ENCODE results near the gene MOB2.
A peak's percentile ranks its signal among the peaks of the same experiment; 100 is the strongest.

Gene MOB2

DNA sequence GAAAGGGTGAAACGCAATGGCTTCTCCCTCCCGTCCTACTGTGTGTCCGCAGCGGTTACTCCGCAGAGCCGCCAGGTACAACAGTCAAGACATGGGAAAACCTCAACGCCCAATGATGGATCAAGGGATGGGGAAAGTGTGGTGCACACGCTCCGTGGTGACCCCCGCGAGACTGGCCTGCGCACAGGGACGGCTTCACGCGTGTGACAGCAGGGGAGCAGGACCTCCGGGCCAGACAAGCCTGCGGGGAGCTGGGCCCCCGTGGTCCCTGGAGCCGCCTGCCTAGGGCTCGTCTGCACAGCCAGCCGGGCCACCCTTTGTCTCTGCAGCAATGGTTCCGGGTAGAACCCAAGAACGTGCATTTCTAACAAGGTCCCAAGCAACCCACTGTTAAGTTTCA, 31.7 kb upstream of the MOB2 start:
- no peak overlapping the region for H3K4me3 ChIP-seq (ENCODE audit: low read depth, low read length)
- TF ChIP-seq, protein P1, sequence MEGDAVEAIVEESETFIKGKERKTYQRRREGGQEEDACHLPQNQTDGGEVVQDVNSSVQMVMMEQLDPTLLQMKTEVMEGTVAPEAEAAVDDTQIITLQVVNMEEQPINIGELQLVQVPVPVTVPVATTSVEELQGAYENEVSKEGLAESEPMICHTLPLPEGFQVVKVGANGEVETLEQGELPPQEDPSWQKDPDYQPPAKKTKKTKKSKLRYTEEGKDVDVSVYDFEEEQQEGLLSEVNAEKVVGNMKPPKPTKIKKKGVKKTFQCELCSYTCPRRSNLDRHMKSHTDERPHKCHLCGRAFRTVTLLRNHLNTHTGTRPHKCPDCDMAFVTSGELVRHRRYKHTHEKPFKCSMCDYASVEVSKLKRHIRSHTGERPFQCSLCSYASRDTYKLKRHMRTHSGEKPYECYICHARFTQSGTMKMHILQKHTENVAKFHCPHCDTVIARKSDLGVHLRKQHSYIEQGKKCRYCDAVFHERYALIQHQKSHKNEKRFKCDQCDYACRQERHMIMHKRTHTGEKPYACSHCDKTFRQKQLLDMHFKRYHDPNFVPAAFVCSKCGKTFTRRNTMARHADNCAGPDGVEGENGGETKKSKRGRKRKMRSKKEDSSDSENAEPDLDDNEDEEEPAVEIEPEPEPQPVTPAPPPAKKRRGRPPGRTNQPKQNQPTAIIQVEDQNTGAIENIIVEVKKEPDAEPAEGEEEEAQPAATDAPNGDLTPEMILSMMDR (conservative IDR thresholded peaks at IDR 0.05; ENCODE audit: low read depth, low read length): no peak
- no peak for DNase-seq (ENCODE audit: low read depth)

DNA sequence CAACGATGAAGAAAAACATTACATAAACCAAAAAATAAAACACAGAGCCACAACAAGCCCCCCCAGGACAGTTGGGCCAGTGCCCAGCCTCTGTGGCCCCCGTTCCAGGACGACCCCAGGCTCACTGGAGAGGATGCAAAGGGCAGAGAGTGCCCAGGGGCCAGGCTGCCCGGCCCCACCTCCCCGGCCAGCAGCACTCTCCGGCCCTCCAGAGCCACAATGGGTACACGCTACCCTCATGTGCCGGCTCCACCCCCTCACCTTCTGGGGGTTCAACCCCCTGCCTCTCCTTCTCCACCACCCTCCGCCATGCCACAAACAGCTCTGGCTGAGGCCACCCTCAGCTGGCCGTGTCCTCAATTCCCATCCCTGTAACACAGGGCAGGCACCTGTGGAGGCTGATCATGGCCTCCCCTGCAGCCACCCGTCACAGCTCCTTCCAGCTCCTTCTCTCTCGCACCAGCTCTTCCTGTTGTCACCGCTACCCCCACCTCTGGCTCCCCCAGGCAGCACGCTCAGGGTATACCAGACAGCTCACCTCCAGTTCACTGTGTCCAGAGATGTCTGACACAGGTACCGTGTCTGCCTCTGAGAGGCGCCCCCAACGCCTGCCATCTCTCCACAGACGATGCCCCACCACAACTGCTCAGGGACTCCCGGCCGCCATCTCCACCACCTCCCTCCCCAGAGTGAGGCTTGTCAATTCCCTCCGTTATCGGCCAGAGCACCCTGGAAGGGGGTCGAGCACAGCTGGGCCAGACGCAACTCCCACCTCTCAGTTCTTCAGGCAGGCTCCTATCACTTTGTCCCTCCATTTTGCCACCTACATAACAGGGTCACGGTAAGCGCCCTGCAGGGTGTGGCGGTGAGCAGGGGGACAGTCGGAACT, 30.8 kb upstream of the MOB2 start:
- H3K4me3 ChIP-seq (ENCODE audit: low read depth, low read length): no peak overlapping the region
- DNase-seq (ENCODE audit: low read depth): no peak
- TF ChIP-seq, protein P1 (conservative IDR thresholded peaks at IDR 0.05; ENCODE audit: low read depth, low read length): no peak

DNA sequence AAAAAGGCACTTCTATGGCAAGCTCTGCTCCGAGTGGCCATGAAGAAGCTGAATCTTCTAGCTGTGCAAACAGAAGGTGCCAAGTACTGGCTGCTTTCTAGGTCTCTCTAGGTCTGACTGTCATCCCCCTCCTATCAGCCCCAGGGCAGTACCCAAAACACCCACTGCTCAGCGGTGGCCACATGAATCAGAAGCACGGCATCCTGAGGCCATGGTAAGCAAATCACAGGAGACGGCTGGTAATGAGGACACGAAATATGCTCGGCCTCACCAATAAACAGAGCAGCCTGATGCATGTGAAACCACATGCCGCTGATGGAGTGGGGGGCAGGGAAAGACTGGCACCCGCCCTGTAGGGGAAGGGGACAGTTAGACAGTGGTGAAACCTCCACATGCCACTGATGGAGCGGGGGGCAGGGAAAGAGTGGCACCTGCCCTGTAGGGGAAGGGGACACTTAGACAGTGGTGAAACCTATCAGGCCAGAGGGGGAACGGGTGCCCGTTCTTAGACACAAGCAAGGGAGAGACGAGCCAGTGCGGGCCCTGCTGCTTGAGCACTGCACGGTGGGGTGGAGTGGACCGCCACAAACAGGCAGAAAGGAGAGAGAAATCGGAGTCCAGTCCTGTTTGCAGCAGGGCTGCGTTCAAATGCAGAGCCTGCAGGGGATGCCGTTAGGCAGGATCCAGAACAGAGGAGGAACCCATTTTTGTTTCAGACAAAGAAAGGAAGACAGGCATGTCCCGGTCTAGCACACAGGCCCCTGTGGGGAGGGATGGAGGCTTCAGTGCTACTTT, 29.9 kb upstream of the MOB2 start:
- no peak overlapping the region for H3K4me3 ChIP-seq (ENCODE audit: low read depth, low read length)
- TF ChIP-seq, protein P1 (conservative IDR thresholded peaks at IDR 0.05; ENCODE audit: low read depth, low read length): no peak
- DNase-seq (ENCODE audit: low read depth): peak; percentile 26

DNA sequence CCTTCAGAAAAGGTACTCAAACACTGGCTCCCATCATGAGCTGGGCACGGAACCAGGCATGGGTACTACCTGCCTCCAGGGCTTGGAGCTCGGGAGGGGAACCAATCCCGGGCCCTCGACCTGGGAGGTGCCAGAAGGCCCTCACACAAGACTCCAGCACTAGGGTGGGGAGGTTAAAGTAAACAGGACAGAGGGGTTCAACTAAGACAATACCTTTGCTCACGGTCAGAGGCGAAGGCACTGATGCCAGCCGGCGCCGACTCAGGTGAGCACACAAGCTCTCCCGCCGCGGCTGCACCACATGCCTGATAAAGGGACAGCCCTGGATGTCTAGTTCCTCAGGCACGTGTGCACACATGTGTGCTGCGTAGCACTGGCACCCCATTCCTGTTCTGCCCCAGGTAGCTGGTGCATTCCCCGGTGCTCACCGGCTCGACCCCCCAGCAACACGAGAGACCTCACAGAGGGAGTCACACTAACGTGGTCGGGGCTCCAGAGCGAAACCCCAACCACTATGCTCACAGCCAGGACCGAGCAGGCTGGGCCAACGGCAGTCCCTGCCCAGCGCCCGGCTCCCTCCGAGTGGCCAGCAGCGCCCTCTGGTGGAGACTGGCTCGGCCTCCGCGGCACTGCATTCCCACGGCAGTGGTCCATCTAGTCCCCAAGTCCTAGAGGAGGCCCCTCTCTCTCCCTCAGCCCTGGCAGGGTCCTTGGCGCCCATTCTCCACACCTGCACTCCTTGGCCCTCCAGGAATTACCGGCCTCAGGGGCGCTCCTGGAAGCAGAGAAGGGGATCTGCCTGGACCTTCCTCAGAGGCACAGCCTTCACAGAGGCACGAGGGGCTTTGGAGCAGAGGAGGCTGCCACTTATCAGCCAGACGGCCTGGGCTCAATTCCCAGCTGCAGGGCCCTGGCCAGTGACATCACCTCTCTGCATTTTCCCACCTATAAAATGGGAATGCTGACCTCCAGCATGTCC, 28.8 kb upstream of the MOB2 start:
- TF ChIP-seq, protein P1 (conservative IDR thresholded peaks at IDR 0.05; ENCODE audit: low read depth, low read length): peak; percentile 93
- DNase-seq (ENCODE audit: low read depth): peak; percentile 70
- no peak overlapping the region for H3K4me3 ChIP-seq (ENCODE audit: low read depth, low read length)

DNA sequence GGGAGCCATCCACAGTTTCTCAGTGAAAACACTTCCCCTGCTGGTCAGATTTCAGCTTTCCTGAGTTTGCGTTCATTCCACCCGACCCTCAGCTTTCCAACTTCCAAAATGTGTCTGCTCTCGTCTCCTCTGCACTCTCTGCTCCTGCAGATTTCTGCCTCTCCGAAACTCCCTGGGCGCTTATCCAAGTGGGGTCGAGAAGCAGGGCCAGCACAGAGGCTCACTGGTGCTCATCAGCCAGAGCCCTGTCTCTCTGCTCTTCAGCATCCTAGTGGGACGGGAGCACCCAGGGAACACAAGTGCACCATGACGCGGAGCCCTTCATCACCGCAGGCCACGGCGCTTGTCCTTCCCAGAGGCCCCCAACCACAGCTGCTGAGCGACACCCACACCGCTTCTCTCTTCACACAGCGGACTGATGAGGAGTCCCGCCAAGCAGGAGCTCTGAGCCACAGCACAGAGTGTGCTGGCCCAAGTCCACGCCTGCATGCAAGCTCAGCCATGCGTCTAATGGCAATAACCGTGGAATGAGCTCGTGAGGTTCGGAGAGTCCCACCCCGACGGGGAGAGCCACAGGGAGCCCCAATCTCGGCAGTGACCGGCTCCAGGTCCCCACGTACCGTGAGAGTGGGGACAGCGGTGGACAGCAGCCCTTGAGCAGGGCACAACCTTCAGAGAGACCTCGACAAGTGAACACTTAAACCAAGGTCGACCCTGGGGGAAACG, 27.9 kb upstream of the MOB2 start:
- TF ChIP-seq, protein P1 (conservative IDR thresholded peaks at IDR 0.05; ENCODE audit: low read depth, low read length): peak; percentile 4
- no peak overlapping the region for H3K4me3 ChIP-seq (ENCODE audit: low read depth, low read length)
- DNase-seq (ENCODE audit: low read depth): no peak
